Stimulated activated CD4-positive, alpha-beta T cell treated with anti-CD3 and anti-CD28 coated beads, Interleukin-15, amount 100 ng/mL, for 24 hours (primary cell): ENCODE measurements around the gene SLX4IP.

Source experiments
- DNase-seq: peaks from one replicate; pipeline ENCODE4 v3.0.0-alpha.2; 2020

The SLX4IP gene

DNA sequence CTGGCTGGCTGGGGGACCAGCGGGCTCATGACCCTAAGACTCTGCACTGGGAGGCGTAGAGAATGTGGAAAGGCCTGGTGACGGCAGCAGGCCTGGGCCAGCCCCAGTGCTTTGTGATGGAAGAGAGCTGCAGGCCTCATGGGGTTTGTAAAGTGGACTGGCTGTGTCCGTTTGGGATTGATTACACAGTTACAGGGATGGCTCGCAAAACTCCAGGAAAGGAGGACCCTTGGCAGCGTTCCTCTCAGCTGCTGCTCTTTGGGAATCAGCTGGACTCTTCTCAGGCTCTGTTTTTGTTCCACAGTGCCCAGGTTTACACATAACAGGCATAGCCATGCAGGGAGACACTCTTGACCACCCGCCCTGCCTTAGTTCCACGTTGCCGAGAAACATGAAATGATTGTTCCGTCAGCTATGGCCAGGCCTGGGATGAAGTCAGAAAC lies 89.0 kb downstream of the SLX4IP start:
- DNase-seq: no peak

DNA sequence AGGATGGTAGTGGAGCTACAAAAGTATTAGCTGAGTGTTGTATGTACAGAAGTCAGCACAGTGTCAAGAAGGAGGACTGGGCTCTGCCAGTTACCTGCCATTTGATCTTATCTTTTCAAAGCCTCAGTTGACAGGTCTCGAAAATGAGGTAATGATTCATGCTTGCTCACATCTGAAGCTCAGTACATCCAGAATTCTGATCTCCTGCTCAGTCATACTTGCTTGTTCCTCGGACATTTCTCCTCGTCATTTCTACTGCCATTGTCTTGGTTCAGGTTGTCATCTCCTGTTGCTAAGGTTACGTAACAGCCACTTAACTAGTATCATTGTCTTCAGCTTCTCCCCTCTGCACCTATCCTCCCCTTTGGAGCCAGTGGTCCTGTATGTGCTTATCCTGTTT lies 89.5 kb downstream of the SLX4IP start:
- DNase-seq: no peak

DNA sequence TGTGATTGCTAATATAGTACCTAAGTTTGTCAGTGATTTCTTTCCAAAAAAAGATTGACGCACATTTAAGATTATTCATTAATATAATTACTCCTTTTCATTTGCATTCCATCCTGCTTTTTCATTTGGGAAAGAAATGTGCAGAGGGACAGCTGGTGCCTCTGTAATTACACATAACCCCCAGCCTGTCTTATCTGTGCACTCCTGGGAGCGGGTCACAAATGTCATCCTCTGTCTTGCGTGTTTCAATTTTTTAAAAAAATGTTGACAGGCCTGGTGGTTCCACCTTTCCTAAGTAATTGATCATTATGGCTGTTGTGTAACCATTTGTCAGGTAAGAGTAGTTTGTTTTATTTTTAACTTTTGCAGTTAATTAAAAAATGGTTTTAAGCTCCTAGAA lies 92.7 kb downstream of the SLX4IP start:
- DNase-seq: no peak

DNA sequence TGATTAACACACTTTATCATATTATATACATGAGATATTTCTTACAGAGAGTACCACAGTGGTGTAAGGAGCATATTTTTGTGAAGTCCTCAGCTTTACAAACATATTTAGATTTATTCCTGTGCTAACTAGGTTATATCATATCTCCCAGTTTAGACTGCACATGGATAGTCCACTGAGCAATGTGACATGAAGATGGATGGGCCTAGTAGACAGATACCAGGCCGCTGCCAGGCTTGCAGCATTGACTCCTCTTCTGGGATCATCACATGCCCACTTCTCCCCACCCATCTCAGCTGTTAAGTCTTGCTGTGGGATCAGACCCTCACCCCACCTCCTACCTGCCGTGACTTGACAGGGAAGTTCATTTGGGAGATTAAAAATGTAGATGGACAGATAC lies 95.8 kb downstream of the SLX4IP start:
- DNase-seq: no peak

DNA sequence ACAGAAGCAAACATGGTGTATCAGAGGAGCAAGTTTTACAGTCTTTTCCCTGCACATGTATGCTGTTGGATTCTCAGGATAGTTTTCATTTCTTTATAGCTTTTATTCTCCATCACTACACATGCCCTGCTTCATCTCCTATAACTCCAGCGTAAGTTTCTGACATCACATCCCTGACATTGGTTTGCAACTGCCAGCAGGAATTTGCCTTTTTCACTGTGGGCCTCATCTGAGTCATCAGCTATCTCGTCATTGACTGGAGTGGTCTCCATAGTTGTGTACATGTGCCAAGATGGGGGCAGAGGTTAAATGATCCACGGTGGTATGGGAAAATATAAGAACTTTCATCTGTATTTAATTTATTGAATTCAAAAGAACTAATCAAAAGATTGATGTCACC lies 96.7 kb downstream of the SLX4IP start:
- no peak for DNase-seq

DNA sequence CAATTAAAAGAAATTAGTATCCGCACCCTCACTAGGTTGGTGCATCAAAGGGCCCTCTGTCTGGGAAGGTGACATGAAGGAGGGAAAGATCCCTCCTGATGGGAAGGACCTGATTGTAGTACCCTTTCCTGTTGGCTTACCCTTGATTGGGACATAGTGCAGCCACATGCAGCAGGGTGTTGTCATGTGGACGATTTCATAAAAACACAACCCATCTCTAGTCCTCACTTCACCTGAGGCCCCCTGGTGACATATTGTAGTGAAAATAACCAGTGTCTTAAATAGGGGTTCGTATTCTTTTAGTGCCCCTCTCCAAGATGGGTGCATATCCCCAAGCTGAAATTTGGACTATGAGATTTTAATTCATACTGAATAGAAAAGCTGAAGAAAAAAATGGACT lies 97.3 kb downstream of the SLX4IP start:
- DNase-seq: no peak

DNA sequence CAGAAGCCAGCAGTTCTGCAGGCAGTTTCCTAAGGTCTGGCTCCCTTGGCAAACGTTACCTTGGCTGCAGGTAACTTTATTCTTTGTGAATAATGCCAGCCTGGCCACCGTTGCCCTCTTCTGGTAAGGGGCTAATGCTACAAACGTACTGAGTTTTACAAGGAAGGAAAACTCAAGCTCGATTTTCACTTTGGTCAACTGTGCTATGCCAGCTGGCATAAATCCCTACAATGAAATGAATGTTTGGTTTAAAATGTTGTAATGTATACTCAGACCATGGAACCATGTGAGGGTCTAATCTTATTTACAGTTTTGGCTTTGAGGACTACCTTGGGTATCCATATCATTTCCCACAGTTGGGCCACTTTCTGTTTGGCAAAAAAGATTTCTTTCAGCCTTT lies 101.4 kb downstream of the SLX4IP start:
- DNase-seq: peak; percentile 17

DNA sequence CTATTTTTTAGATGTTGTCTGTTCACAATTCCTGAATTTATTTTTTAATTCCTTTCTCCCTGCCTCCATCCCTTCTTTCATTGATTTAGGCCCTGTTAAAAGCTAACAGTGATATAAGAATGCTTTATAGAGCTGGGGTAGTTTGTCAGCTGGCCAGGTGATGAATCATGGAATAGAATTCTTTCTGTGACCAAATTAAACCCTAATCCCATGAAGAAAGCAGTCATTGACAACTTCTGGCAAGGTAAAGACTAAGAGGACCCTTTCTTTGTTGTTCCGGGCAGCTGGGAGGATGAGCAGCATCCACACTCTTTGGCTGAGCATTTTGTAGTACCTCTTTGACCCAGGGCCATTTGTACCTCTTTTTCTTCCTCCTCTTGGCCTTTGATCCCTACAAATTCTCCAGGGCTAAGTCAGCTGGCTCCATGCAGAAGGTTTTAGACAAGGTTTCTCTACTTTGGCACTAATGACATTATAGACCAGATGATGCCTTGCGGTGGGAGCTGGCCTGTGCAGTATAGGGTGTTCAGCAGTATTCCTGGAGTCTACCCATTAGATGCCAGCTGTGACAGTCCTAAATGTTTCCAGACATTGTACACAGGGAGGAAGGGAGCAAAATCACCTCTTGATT lies 102.9 kb downstream of the SLX4IP start:
- no peak for DNase-seq

DNA sequence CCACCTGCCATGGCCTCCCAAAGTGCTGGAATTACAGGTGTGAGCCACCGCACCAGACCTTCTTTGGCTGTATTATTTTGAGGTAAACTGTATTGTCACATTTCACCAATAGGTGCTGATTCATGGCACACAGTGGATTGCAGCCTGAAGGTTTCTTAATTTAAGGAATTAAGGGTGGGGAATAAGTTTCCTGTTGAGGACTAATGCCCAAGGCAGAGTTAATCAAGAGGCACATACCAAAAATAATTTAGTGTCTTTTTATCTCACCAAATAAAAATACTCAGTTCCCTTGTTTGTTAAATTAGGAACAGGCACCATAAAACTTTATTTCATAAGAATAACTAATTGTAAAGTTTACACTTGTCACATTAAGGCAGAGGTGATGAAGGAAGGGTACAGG lies 103.7 kb downstream of the SLX4IP start:
- no peak for DNase-seq

DNA sequence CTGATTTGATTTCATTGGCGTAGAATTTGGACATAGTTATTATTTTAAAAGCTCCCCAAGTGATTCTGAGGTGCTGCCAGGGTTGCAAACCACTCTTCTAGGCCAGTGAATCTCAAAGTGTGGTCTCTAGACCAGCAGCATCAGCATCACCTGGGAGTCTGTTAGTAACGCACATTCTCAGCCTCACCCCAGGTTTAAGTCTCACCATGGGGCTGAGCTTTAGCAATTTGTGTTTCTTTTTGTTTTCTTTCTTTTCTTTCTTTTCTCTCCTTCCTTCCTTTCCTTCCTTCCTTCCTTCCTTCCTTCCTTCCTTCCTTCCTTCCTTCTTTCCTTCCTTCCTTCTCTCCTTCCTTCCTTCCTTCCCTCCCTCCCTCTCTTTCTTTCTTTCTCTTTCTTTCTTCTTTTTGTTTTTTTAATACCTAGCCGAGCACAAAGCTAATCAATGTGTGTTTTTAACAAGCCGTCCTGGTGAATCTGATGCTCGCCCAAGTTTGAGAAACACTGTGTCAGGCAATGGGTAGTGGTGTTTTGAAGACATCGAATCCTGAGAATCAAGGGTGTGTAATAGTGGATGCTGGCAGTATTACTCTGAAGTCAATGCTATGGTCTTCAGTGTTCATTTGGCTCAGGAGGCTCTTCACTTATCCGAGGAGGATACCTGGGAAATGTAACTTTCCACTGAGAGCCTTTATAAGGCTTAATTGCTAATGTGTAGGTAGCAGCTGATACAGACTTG lies 104.9 kb downstream of the SLX4IP start:
- DNase-seq: no peak

DNA sequence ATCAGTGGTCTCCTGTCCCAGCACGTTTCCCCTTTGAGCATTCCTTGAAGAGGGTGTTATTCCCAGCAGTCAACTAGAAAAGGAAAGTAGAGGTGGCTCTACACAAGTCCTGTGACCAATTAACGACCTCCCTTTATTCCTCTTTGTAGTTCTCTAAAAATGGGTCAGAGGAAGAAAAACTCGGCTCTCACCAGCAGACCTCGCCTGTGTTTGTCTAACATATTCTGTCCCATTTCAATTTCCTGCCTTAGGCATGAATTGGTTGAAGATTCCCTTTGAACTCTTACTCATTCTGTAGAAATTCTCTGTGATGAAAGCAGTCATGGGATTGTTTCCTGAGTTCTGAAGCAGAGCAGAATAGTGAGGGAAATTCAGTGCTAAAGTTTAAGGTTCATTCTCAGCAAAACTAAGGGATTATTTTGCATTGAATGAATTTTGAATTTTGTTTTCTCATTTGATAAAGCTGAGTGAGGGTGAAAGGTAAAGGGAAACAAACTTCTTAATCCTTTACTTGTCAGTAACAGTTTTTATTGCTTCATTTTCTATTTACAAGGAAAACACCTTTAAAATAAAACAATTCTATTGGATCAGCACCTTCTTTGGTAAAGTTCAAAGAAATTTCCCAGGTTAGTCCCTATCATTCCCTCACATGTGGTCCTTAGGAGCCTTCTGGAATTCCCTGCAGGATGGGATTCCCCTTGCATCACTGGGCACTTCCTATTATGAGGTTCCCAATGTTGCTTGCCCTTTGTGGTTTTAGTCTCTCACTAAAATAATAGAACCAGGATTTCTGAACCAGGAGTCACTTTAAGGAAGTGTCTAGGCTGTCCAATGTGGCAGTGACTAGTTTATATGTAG lies 105.8 kb downstream of the SLX4IP start:
- no peak for DNase-seq

DNA sequence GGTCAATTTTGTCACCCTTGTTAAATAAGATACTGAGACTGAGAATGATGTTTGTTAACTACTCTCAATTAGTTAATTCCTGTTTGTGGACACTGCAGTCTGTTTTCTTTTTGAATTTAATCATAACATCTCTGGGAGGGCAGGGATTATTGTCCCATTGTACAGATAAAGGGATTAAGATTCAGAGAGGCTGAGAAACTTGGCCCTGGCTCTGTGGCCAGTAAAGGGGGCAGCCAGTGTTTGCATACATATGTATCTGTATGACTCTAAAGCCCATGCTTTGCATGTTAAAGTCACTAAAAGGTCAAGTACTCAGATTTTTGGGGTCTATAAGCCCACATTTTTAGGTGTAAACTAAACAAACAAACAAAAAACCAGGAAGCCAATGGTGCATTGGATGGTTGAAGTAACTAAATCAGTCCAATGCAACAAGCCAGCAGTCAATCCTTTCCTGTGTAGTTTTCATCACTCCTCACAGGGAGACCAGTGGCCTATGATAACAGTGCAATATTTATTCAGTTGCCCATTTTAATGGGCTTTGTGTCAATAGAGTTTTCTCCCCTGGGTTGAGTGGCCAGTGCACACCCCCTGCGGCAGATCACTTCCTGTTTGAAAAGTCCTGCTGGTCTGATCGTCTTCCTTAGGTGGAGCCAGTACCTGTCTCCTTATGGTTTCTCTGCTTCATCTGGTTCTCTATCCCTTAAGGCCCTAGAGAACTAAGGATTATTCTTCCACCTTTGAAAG lies 106.7 kb downstream of the SLX4IP start:
- DNase-seq: no peak

DNA sequence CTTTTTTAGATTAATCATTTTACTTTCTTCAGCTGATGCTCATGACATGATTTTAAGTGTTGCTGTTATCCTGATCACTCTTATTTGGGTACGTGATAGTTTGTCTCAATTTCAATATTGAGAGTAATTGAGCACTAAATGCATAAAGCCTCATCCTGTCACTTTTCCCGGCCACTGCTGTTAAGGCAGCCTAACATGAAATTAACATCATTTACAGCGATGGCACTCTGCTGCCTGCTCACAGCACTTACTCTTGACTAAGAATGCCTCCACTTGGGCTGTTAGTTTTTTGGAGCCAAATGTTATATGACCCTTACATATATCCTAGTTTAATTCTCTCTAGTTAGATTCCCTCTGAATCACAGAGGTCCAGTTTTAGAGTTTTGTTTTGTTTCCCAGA lies 107.3 kb downstream of the SLX4IP start:
- no peak for DNase-seq

DNA sequence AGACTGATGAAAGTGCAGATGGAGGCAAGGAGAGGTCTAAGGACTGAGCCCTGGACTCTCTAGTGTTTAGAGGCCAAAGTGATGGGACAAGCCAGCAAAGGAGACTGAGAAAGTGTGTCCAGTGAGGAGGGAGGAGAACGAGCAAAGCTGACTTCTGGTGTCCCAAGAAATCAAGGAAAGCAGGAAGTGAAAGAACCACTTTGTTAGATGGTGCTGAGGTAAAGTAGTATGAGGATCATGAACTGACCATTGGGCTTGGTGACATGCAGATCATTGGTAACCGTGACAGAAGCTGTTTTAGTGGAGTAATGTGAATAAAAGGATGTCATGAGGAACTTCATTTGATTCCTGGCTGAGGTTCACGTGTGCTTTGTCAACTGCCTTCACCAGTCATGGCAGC lies 108.4 kb downstream of the SLX4IP start:
- DNase-seq: no peak

DNA sequence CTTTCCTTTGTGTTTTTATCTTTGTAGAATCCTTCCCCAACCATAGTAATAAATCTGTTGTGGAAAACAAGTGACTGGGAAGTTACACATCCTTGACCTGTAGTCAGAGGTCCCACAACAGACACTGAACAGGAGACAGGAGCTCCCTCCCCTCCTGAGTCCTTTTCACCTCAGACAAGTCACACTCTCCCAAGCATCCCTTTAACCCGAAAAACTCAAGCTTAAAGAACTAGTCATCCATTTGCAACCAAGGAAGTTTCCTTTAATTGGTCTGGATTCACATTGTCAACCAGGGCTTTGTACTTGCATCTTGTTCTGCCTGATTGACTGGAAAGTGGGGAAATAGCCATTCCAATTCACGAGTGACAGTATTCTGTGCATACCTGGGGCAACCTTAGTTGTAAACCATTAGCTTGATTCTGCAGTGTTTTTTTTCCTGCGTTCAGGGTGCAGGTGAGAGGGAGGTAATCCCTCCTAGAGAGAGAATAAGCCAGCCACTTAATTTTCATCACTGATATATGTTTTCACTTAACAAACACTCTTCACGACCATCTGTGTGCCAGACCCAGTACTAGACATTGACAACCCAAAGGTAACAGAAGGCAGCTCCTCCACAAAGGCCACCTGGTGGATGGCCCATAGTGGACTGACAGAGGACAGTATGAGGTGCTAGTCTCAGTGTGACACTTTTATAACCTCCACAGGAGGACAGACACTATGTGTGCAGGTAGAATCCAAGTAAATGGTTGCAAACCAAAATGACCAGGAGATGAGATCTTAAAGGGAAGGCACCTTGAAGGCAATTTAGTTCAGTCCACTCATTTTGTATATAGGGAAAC lies 112.4 kb downstream of the SLX4IP start:
- no peak for DNase-seq

DNA sequence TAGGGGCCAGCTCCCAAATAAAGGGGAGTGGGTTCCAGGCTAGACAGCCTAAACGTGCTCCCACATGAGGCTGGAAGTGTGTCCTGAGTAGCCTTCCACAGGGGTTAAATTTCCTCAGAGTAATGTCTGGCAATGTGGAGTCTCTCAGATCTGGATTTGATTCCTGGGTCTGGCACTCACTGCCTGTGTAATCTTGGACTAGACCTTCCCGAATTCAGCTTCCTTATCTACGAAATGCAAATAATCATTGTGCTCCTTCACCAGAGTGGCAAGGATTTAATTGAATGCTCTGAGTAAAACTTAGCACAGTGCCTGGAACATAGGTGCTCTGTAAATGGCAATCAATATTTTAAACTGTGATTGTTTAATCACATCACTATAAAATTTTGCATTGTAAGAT lies 114.4 kb downstream of the SLX4IP start:
- no peak for DNase-seq

DNA sequence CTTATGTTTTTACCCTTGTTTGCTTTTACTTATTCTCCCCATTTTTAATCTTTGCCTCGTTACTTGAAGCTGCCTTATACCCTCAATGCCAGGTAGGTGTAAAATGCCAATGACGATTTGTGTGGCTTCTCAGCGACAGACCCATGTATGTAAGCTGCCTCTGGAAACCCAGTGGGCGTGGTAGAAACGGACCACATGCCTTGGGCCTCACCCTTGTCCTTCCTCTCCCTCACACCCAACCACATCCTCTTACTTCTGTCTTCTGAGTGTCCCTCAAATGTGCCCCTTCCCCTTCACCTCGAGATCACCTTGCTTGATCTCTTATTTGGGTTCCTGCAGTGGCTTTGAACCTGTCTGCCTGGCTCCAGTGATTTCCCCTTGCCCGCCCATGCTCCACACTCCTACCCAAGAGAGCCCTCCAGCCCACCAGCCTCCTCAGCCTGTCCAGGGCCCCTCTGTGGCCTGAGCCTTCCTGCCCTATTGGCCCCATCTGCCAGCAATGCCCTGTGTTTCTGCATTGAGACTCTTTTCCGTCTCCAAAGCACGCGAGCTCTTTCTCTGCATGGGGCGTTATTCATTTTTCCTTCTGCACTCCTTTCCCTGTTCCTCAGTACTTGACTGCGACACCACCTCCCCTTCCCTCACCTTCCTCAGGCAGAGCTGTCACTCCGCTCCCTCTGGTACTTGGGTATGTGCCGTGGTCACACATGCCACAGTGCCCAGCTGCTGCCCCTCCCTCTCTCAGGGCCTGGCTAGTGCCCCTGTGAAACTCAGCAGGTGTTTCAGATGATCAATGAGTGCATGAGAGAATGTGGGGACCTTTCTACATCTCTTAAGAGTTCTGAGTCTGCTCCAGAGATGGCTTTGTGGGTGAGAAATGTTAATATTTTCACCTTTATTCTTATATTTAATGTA lies 115.4 kb downstream of the SLX4IP start:
- DNase-seq: peak; percentile 5

DNA sequence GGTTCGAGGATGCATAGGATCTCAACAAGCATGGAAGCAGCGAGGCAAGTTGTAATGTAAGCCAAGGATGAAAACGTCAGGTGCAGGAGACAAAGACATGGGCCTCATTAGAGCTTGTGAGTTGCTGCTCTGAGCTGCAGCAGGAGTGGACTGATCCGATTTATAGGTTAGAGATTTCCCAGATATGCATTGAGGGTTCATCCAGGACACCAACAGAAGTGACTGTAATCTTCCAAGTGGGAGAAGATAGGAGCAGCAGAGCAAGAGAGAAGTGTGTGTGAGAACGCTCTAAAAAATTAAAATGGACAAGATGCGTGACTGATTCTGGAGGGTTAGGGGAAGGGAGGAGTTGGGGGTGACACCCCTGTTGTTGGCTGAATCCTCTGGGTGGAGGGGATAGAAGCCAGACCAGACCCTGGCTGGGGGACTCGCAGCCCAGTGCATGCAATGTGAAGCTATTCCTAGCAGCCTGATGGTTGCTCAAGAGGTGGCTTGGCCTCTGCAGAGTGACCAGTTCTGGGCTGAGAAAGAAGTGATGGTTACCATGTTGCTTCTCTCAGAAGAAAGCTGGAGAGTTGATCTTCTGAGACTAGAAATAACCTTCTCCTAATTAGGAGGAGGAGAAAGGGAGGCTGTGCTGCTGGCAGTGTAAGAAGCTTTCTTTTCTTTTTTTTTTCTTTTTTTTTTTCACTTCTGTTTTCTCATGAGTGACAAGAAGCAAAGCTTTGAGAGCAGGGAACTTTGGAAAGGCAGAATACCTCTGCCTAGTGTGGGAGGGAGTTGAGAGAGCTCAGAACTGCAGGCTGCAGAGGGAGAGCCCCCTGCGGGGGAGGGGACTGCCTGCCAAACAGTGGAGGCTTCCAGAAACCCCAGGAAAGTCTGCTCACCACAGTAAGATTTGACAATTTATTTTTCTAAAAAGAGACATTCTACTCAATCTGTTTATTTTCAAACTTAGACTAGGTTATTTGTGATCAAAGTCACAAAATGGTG lies 116.9 kb downstream of the SLX4IP start:
- DNase-seq: peak; percentile 31

DNA sequence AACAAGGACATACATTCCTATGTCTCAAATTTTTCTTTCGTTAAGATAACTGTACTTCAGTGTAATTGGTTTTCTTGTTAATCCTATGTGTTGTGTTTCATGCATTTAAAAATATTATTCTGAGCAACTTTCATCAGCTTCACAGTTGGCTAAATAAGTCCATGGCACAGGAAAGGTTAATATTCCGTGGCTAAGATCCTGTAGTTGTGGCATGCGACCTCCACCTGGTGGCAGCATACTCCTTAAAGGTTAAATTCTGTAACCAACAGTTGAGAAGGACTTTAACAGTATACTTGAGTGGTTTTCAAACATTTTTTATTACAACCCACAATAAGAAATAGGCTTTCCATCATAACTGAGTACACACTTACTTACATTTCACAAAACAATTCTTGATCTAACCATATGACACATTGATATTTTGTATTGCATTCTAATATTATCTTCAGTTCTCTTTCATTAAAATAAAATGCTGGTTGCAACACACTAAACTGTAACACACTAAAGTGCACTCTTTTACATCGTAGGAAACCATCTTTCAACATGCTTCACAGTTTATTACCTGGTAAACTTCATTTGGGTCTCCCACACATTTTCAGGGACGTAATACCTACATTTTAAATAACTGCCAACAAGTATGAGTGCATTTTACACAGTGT lies 118.3 kb downstream of the SLX4IP start:
- peak; percentile 63 for DNase-seq
